ENCODE data around the gene CLIC4. TPM values are rescaled to one million over a fixed set of nuclear protein-coding genes. Genes with fewer than 3 reads are reported as not detected.

The CLIC4 gene
- total RNA-seq, 3 donors from 2014 or later, result 162 to 217 (median 196) TPM

DNA sequence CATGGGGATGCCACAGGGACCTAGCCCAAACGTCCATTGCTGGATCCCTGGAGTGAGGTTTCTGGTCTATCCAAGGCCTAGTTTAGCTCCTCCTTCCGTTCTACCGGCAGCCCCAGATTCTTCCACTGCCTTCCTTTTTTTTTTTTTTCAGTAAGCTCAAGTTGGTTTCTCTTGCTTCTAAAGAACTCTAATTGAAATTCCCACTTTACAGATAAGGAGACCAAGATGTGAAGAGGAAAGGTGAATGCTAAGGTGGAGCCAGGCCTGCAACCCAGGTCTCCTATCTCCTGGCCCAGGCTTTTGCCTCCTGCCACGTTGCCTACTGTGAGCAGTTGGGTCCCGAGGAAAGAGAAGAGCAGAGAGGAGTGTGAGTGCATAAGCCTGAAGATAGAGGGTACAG is 31.5 kb upstream of the CLIC4 start:
- Histone ChIP-seq H3K36me3 (no peaks in the 10 kb centered on the region), H3K4me3 (no peak overlapping the region), H3K4me1 (peaks cover 0 to 8% of the 10 kb centered on the region in 2 donors), H3K27ac (peak overlapping the region in 1 of 2 donors; percentile 86), H3K27me3 (no peaks in the 10 kb centered on the region), H3K9me3 (no peaks in the 10 kb centered on the region)
- no peak for TF ChIP-seq POLR2A (IDR thresholded peaks at IDR 0.05)
- TF ChIP-seq, protein P1, sequence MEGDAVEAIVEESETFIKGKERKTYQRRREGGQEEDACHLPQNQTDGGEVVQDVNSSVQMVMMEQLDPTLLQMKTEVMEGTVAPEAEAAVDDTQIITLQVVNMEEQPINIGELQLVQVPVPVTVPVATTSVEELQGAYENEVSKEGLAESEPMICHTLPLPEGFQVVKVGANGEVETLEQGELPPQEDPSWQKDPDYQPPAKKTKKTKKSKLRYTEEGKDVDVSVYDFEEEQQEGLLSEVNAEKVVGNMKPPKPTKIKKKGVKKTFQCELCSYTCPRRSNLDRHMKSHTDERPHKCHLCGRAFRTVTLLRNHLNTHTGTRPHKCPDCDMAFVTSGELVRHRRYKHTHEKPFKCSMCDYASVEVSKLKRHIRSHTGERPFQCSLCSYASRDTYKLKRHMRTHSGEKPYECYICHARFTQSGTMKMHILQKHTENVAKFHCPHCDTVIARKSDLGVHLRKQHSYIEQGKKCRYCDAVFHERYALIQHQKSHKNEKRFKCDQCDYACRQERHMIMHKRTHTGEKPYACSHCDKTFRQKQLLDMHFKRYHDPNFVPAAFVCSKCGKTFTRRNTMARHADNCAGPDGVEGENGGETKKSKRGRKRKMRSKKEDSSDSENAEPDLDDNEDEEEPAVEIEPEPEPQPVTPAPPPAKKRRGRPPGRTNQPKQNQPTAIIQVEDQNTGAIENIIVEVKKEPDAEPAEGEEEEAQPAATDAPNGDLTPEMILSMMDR (IDR thresholded peaks at IDR 0.05), result no peak
- intact Hi-C loops (cut with DNase I; ENCODE audit: low total_unique reads), result no loop called here
- DNase-seq (ENCODE audit: low spot score in 2 of 2), result no peak

DNA sequence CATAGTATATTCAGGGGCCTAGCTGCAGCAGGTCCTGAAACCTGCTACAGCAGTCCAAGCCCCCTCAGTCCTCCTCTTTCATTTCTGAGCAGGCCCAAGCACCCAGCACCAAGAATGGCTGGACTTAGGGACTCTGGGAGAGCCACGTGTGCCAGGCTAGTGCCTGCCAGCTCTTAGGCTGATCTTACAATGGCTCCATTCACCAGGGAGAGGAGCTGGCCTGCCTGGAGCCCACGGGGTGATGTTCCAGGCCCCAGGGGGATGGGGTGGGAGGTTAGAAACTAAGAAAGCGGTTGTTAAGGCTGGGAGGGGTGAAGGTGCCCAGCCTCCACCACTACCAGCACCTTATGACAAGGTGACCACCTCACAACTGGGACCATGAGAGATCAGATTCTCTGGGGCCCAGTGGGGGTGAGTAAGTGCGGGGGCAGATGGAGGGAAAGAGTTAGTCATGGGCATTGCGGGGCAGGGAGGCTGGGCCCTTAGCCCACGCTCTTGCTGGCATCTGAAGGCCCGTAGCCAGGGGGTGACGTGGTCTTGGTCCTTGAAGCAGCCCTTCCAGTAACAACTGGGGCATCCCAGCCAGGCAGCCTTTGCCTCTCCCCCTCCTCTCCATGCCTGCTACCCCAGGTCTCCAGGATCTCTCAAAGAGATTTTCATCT is 30.3 kb upstream of the CLIC4 start:
- Histone ChIP-seq H3K9me3 (no peaks in the 10 kb centered on the region), H3K4me1 (peaks cover 0 to 13% of the 10 kb centered on the region in 2 donors), H3K27me3 (no peaks in the 10 kb centered on the region), H3K4me3 (peak overlapping the region in 1 of 3 donors; percentile 22), H3K36me3 (no peaks in the 10 kb centered on the region), H3K27ac (peak overlapping the region; percentile 83 to 86)
- intact Hi-C loops (cut with DNase I; ENCODE audit: low total_unique reads), result no loop called here
- TF ChIP-seq POLR2A (IDR thresholded peaks at IDR 0.05), result no peak
- TF ChIP-seq, protein P1 (IDR thresholded peaks at IDR 0.05), result no peak
- peak in 2 of 3 donors; percentile 44 to 49 for TF ChIP-seq POLR2AphosphoS5 (IDR thresholded peaks at IDR 0.05)
- DNase-seq (ENCODE audit: low spot score in 2 of 2), result peak in 1 of 2 donors; percentile 83

DNA sequence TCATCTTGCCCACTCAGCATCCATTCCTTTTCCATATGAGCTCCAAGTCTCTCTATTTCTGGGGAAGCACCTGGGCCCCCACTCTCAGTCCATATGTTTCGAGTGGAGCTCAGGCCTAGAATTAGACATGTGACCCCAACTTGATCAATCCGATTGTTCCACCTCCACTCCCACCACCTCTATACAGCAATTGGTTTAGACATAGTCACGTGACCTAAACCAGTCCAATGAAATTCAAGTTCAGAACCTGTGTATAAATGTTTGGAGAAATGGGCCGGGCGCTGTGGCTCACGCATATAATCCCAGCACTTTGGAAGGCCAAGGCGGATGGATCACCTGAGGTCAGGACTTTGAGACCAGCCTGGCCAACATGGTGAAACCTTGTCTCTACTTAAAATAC is 29.6 kb upstream of the CLIC4 start:
- H3K27me3 ChIP-seq, result no peaks in the 10 kb centered on the region
- DNase-seq (ENCODE audit: low spot score in 2 of 2), result no peak
- no peaks in the 10 kb centered on the region for H3K9me3 ChIP-seq
- no peak for TF ChIP-seq POLR2A (IDR thresholded peaks at IDR 0.05)
- no peak for TF ChIP-seq POLR2AphosphoS5 (IDR thresholded peaks at IDR 0.05)
- TF ChIP-seq, protein P1 (IDR thresholded peaks at IDR 0.05), result no peak
- peaks cover 0 to 13% of the 10 kb centered on the region in 2 donors for H3K4me1 ChIP-seq
- no peaks in the 10 kb centered on the region for H3K36me3 ChIP-seq
- no peak overlapping the region for H3K4me3 ChIP-seq
- peak overlapping the region; percentile 83 to 86 for H3K27ac ChIP-seq
- intact Hi-C loops (cut with DNase I; ENCODE audit: low total_unique reads), result no loop called here

DNA sequence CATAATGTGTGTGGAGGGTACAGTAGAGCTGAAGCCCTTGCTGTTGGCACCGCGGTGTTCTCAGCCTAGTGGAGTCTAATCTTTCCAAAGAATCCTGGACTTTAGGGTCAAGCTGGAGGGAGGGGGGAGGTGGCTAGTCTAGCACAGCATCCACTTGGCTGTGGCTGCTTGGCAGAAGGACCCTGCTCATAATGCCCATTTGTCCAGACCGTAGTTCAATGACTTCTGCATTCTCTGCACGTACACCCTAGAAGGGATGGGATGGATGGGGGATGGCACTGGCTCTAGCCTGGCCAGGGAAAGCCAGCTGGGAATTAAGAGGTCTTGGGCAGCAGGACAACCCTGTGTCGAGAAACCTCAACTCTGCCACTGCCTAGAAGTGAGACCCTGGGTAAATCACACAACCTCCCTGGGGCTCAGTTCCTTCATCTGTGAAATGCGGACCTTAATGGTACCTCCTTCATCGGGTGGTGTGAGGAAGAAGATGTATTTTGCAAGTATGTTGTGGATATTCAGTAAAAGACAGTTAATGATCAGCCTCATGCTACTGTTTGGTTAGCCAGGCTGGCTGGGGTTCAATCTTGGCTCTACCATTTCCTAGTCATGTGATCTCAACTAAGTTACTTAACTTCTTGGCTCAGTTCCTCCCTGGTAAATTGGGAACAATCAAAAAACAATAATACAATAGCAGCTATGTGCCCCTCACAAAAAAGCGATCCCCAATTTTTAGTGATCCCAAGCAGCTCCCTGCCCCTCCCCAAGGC is 27.2 kb upstream of the CLIC4 start:
- H3K9me3 ChIP-seq, result no peaks in the 10 kb centered on the region
- DNase-seq (ENCODE audit: low spot score in 2 of 2), result no peak
- no peak for TF ChIP-seq POLR2AphosphoS5 (IDR thresholded peaks at IDR 0.05)
- no peak for TF ChIP-seq POLR2A (IDR thresholded peaks at IDR 0.05)
- TF ChIP-seq, protein P1 (IDR thresholded peaks at IDR 0.05), result no peak
- H3K36me3 ChIP-seq, result no peaks in the 10 kb centered on the region
- no peaks in the 10 kb centered on the region for H3K27me3 ChIP-seq
- peak overlapping the region; percentile 75 to 85 for H3K27ac ChIP-seq
- H3K4me3 ChIP-seq, result no peak overlapping the region
- intact Hi-C loops (cut with DNase I; ENCODE audit: low total_unique reads), result no loop called here
- H3K4me1 ChIP-seq, result peaks cover 0 to 13% of the 10 kb centered on the region in 2 donors

DNA sequence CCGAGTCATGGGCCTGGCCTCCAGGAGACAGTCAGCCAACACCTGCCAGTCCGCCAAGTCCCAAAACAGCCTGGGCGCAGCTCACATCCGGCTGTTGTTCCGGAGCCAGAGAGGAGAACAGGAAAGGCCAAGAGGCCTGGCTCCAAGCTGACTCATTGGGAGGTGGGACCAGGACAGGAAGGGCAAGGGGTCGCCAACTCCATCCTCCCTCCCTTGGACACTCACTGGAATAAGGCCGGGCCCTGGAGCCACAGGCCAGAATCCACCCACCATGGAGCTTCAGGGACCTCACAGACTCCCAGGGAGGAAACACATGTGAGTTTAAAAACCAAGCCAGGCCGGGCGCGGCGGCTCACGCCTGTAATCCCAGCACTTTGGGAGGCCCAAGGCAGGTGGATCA is 25.1 kb upstream of the CLIC4 start:
- intact Hi-C loops (cut with DNase I; ENCODE audit: low total_unique reads), result no loop called here
- no peaks in the 10 kb centered on the region for H3K36me3 ChIP-seq
- no peak overlapping the region for H3K4me3 ChIP-seq
- no peaks in the 10 kb centered on the region for H3K9me3 ChIP-seq
- H3K4me1 ChIP-seq, result peaks cover 0 to 13% of the 10 kb centered on the region in 2 donors
- H3K27ac ChIP-seq, result peak overlapping the region; percentile 75 to 85
- H3K27me3 ChIP-seq, result no peaks in the 10 kb centered on the region
- TF ChIP-seq POLR2AphosphoS5 (IDR thresholded peaks at IDR 0.05), result peak; percentile 29 to 75 (median 59)
- TF ChIP-seq POLR2A (IDR thresholded peaks at IDR 0.05), result no peak
- peak; percentile 56 to 65 for DNase-seq (ENCODE audit: low spot score in 2 of 2)

Data from breast epithelium (tissue), 4 donors.